Central memory CD8-positive, alpha-beta T cell (primary cell): ENCODE results near the gene HLA-E.
A peak's percentile ranks its signal among the peaks of the same experiment; 100 is the strongest.
"Not testable (repeated sequence)": the region's sequence is repeated elsewhere in the genome, so short reads cannot be mapped to it uniquely, and the experiment has no call there.

ENCODE experiments used
- ATAC-seq: fragments of 150-1000 bp; cut with Tn5 transposase; replicated peaks from 2 replicates; pipeline ENCODE4 v1.10.0; 2022; ENCODE audit warnings: mild to moderate bottlenecking, moderate FRiP score, moderate number of reproducible peaks; ENCODE audit not compliant: poor library complexity, severe bottlenecking; ENCODE audit errors: extremely low read depth
- DNase-seq, 2 donors: peaks; one replicate each; pipeline ENCODE4 v3.0.0; 2021; ENCODE audit warnings: low spot score in 2 of 2
- H3K27ac Mint-ChIP-seq: one replicate; pipeline ENCODE4 v1.8.0; 2022; ENCODE audit warnings: low read depth, mild to moderate bottlenecking, moderate library complexity, mixed read lengths
- H3K27me3 Mint-ChIP-seq: one replicate; pipeline ENCODE4 v1.8.0; 2022; ENCODE audit warnings: mixed read lengths
- H3K36me3 Mint-ChIP-seq: one replicate; pipeline ENCODE4 v1.8.0; 2022; ENCODE audit warnings: mild to moderate bottlenecking, moderate library complexity, mixed read lengths; ENCODE audit not compliant: insufficient read depth
- H3K4me1 Mint-ChIP-seq: one replicate; pipeline ENCODE4 v1.8.0; 2022; ENCODE audit warnings: mixed read lengths
- H3K4me3 Mint-ChIP-seq: one replicate; pipeline ENCODE4 v1.8.0; 2022; ENCODE audit warnings: mild to moderate bottlenecking, moderate library complexity, mixed read lengths
- H3K9me3 Mint-ChIP-seq: one replicate; pipeline ENCODE4 v1.8.0; 2022; ENCODE audit warnings: mixed read lengths

The HLA-E gene

DNA sequence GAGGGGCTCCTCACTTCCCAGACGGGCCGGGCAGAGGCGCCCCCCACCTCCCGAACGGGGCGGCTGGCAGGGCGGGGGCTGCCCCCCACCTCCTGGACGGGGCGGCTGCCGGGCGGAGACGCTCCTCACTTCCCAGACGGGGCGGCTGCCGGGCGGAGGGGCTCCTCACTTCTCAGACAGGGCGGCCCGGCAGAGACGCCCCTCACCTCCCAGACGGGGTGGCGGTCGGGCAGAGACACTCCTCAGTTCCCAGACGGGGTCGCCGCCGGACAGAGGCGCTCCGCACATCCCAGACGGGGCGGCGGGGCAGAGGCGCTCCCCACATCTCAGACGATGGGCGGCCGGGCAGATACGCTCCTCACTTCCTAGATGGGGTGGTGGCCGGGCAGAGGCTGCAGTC, 9.4 kb downstream of the HLA-E start:
- DNase-seq, ATAC-seq, H3K27ac Mint-ChIP-seq, H3K27me3 Mint-ChIP-seq, H3K9me3 Mint-ChIP-seq, H3K4me3 Mint-ChIP-seq: not testable (repeated sequence)
- Mint-ChIP-seq H3K4me1 (peaks cover 51% of the 10 kb centered on the region), H3K36me3 (peaks cover 20% of the 10 kb centered on the region)

GRCh38 chr6:30500421-30501355, 11.4 kb downstream of the HLA-E start:
- H3K9me3 Mint-ChIP-seq = no peaks in the 10 kb centered on the region
- H3K27me3 Mint-ChIP-seq = no peaks in the 10 kb centered on the region
- peaks cover 32% of the 10 kb centered on the region for H3K4me1 Mint-ChIP-seq
- ATAC-seq = no peak
- peaks cover 7% of the 10 kb centered on the region for H3K36me3 Mint-ChIP-seq
- H3K4me3 Mint-ChIP-seq = peak overlapping the region; percentile 55
- no peak overlapping the region for H3K27ac Mint-ChIP-seq
- no peak for DNase-seq

DNA sequence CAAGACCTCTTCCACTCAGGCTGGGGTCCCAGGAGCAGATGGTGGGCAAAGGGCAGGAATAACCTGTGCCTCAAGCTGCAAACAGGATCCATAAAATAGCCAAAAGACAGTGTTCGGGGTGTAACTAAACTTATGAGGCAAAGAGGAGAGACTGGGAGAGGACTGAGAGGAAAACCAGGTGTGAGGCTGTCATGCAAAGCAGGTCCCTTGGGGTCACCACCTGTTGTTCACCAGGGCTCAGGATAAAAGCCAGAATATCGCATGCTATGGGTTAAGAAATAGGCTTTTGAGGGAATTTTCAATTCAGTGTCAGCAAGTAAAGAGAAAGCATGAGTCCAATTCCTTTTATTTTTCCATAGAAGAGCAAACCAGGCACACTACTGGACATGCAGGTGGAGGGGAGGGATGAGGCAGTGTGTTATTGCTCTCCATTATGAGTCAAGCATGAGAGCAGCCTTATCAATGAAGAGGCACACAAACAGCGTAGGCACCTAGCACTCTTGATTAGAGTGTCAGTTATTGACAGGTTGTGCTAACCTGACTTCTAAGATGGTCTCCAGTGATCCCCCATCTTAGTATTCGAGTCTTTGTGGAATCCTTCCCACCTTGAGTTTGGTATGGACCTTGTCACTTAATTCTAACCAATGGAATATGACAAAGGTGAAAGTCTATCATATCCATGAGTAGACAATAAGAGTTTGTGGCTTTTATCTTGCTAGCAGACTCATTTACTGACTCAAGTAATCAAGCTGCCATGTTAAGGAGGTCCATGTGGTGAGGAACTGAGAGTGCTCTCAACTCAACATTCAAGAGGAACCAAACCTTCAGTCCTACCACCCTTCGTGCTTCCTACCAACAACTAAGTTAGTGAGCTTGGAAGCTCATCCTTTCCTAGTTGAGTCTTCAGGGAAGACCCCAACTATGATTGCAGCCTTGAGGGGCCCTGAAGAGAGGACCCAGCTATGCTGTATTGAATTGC, 18.8 kb downstream of the HLA-E start:
- Mint-ChIP-seq H3K4me1 (peaks cover 44% of the 10 kb centered on the region), H3K27me3 (no peaks in the 10 kb centered on the region), H3K4me3 (peak overlapping the region; percentile 52), H3K27ac (peak overlapping the region; percentile 62), H3K9me3 (no peaks in the 10 kb centered on the region), H3K36me3 (peaks cover 8% of the 10 kb centered on the region)
- DNase-seq = no peak
- ATAC-seq = no peak

GRCh38 chr6:30508890-30509736, 19.8 kb downstream of the HLA-E start:
- Mint-ChIP-seq H3K27ac (peak overlapping the region; percentile 62), H3K4me3 (peak overlapping the region; percentile 52), H3K27me3 (no peaks in the 10 kb centered on the region), H3K4me1 (peaks cover 44% of the 10 kb centered on the region), H3K36me3 (peaks cover 8% of the 10 kb centered on the region), H3K9me3 (no peaks in the 10 kb centered on the region)
- DNase-seq (no peak), ATAC-seq (peak; percentile 85)

DNA sequence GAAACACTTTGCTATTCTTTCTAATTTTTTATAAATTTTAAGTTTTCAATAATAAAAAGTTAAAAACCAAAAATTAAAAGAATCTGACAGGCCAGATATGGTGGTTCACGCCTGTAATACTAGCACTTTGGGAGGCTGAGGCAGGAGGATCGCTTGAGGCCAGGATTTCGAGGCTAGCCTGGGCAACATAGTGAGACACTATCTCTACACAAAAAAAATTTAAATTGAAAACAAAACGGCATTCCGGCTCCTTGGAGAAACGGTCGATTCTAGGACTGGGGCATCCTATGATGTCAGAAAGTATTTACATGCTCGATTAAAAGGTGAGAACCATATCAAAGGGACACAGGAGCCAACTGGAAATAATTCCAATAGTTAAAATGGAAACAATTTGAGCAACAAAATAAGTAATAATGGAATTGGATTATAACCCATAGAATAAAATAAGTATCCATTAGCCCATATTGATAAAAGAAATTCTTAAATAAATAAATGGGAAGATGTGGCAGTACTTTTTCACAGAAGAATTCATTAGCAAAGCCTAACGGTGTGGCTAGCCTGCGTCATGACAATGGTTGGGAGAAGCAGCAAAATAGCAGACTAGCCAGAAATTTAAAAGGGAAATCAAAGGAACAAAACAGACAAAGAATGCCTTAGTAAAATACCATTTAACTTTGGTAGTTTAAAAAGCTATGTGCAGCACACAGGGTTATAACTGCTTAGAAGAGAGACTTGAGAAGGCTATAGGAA, 21.3 kb downstream of the HLA-E start:
- no peaks in the 10 kb centered on the region for H3K27me3 Mint-ChIP-seq
- H3K4me1 Mint-ChIP-seq = peaks cover 54% of the 10 kb centered on the region
- DNase-seq = no peak
- H3K27ac Mint-ChIP-seq = peak overlapping the region; percentile 19
- ATAC-seq = no peak
- no peak overlapping the region for H3K4me3 Mint-ChIP-seq
- no peaks in the 10 kb centered on the region for H3K9me3 Mint-ChIP-seq
- peaks cover 8% of the 10 kb centered on the region for H3K36me3 Mint-ChIP-seq

DNA sequence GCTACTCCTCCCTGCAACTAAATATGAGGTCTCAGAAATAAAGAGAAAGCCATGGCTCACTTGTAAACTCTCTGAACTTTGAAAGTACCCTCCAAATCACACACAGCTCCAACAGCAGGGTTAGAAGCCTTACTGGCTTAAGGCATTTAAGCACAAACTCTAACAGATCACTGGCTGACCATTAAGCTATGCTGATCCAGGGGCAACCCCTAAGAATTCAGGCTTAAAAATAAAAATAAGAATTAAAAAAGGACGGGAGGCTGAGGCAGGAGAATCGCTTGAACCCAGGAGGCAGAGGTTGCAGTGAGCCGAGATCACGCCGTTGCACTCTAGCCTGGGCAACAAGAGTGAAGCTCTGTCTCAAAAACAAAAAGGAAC, 21.8 kb downstream of the HLA-E start:
- ATAC-seq = no peak
- Mint-ChIP-seq H3K27ac (peak overlapping the region; percentile 19), H3K36me3 (peaks cover 13% of the 10 kb centered on the region), H3K9me3 (no peaks in the 10 kb centered on the region), H3K4me3 (no peak overlapping the region), H3K27me3 (no peaks in the 10 kb centered on the region), H3K4me1 (peaks cover 60% of the 10 kb centered on the region)
- DNase-seq = no peak

- Mint-ChIP-seq H3K4me1 (peaks cover 55% of the 10 kb centered on the region), H3K27me3 (no peaks in the 10 kb centered on the region), H3K4me3 (no peak overlapping the region), H3K27ac (no peak overlapping the region), H3K36me3 (peaks cover 20% of the 10 kb centered on the region), H3K9me3 (no peaks in the 10 kb centered on the region)
- DNase-seq = no peak
- no peak for ATAC-seq
Measured at GRCh38 chr6:30513451-30513850, 24.1 kb downstream of the HLA-E start.

DNA sequence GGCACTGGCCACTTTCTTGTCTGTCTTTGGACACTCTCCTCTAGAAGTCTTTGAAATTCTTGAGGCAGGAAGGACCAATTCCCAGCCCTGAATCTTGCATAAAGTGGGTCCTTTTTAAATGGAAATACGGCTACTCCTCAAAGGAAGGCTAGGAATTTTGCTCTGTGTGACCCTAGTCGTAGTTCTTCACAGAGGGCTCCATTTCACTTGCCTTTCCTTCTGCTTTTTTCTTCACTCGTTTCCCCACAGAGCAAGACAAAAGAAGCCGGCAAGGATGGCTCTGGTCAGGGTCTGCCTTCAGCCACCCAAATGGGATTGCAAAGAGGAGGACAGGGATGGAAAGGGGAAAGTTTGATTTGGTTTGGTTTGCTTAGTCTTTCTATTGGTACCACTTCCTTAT, 25.8 kb downstream of the HLA-E start:
- ATAC-seq (no peak), DNase-seq (no peak)
- no peaks in the 10 kb centered on the region for H3K27me3 Mint-ChIP-seq
- H3K36me3 Mint-ChIP-seq = peaks cover 15% of the 10 kb centered on the region
- H3K27ac Mint-ChIP-seq = peak overlapping the region; percentile 93
- H3K9me3 Mint-ChIP-seq = no peaks in the 10 kb centered on the region
- H3K4me1 Mint-ChIP-seq = peaks cover 44% of the 10 kb centered on the region
- H3K4me3 Mint-ChIP-seq = peak overlapping the region; percentile 79

DNA sequence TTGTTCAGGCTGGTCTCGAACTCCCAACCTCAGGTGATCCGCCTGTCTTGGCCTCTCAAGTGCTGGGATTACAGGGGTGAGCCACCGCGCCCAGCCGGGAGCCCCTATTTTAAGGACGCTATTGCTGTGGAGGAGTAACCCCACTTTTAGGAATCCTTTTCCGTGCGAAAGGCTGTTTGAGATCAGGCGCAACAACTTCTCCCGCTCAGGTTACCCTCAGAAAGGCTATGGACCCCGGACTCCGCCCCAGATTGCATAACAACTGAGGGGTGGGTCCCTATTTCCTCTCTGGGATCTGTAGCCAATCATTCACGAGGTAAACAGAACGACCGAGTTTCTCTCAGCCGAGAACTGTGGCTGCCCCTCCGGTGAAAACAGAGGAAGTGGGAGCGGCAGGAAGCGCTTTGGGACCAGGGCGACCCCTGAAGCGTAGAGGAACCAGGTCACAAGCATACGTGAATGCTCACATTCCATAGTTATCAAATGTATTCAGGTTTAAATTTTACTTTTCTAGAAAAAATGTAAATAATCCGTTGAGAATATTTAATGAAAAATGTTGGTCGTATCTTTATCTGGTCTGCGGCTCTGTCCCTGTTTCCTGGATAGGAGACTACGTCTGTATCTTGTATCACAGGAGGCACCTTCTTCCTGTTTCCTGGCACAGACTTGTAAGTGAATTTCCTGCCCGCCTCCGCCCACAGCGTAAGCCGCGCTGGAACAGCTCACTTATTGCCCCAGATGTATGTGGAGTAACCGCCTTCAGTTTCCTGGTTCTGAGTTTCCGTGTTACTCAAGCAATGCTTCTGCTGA, 26.8 kb downstream of the HLA-E start:
- peak; percentile 92 for ATAC-seq
- H3K36me3 Mint-ChIP-seq = peaks cover 15% of the 10 kb centered on the region
- peak; percentile 63 to 88 for DNase-seq
- no peaks in the 10 kb centered on the region for H3K27me3 Mint-ChIP-seq
- H3K4me3 Mint-ChIP-seq = peak overlapping the region; percentile 79
- peaks cover 36% of the 10 kb centered on the region for H3K4me1 Mint-ChIP-seq
- peak overlapping the region; percentile 93 for H3K27ac Mint-ChIP-seq
- no peaks in the 10 kb centered on the region for H3K9me3 Mint-ChIP-seq

- not testable (repeated sequence) for DNase-seq, H3K27me3 Mint-ChIP-seq, ATAC-seq, H3K9me3 Mint-ChIP-seq
- Mint-ChIP-seq H3K4me1 (peaks cover 32% of the 10 kb centered on the region), H3K36me3 (peaks cover 13% of the 10 kb centered on the region), H3K4me3 (peak overlapping the region; percentile 79), H3K27ac (peak overlapping the region; percentile 93)
Measured at GRCh38 chr6:30516754-30517076, 27.4 kb downstream of the HLA-E start.
